ENCODE results near the gene PDGFC. TPM values are rescaled to one million over a fixed set of nuclear protein-coding genes. Genes with fewer than 3 reads are reported as not detected.
A peak's percentile ranks its signal among the peaks of the same experiment; 100 is the strongest.

PDGFC gene
- total RNA-seq: not detected
- not detected for polyA plus RNA-seq
- 0 to 0.17 (median 0.03) reads per million in 6 experiments for total RNA-seq

GRCh38 chr4:156971676-156972378, at the start of gene PDGFC:
PDGFC (minus strand) TSS chr4:156971799; CDS start chr4:156970903, 896 bp downstream.
- peaks cover 0 to 15% (median 0%) of the 10 kb centered on the region in 3 donors for H3K36me3 Mint-ChIP-seq
- peaks cover 6 to 26% (median 13%) of the 10 kb centered on the region in 9 donors for H3K9me3 Mint-ChIP-seq
- POLR2A ChIA-PET: no interaction called here
- no peak for DNase-seq
- H3K4me1 Mint-ChIP-seq: peaks cover 3 to 21% (median 15%) of the 10 kb centered on the region in 4 donors
- H3K4me3 Mint-ChIP-seq: peak within 1 kb of the TSS; percentile 3 to 76 (median 67)
- H3K27ac Mint-ChIP-seq: peak within 1 kb of the TSS in 1 of 10 donors; percentile 64
- H3K27me3 Mint-ChIP-seq: peaks cover 47 to 78% (median 51%) of the 10 kb centered on the region in 5 donors
- ATAC-seq: peak in 1 of 2 donors; percentile 30

DNA sequence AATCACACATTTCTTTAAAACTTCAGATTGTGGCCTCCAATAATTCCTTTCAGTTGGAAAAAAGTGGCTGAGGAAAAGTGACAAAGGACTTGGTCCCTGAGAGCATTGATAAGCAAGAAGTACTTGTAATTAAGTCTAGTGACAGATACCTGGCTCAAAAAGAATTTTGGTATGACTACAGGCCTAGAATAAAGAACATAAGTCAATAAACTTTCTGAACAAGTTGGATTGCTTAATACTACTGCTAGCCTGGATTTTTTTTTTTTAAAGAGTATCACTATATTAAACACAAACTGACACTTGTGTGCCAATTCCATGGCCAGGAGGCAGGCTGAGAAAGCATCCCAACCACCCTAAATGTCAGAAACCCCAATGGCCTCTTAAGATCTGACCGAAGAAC, 49.3 kb upstream of the PDGFC start:
- no peaks in the 10 kb centered on the region for H3K27me3 Mint-ChIP-seq
- no peak overlapping the region for H3K4me3 Mint-ChIP-seq
- POLR2A ChIA-PET: no interaction called here
- H3K27ac Mint-ChIP-seq: no peak overlapping the region
- peaks cover 0 to 10% (median 1%) of the 10 kb centered on the region in 9 donors for H3K9me3 Mint-ChIP-seq
- ATAC-seq: no peak
- DNase-seq: no peak
- no peaks in the 10 kb centered on the region for H3K4me1 Mint-ChIP-seq
- no peaks in the 10 kb centered on the region for H3K36me3 Mint-ChIP-seq

GRCh38 chr4:157018920-157019490, 47.4 kb upstream of the PDGFC start:
- Mint-ChIP-seq H3K27me3 (no peaks in the 10 kb centered on the region), H3K4me1 (no peaks in the 10 kb centered on the region), H3K4me3 (no peak overlapping the region), H3K27ac (no peak overlapping the region), H3K9me3 (peaks cover 0 to 10% (median 0%) of the 10 kb centered on the region in 9 donors), H3K36me3 (no peaks in the 10 kb centered on the region)
- ATAC-seq (no peak), DNase-seq (no peak)
- POLR2A ChIA-PET: no interaction called here

GRCh38 chr4:157014621-157015591, 43.3 kb upstream of the PDGFC start:
- H3K4me3 Mint-ChIP-seq: no peak overlapping the region
- H3K9me3 Mint-ChIP-seq: peaks cover 0 to 2% (median 0%) of the 10 kb centered on the region in 9 donors
- POLR2A ChIA-PET: no interaction called here
- H3K27ac Mint-ChIP-seq: no peak overlapping the region
- DNase-seq (no peak), ATAC-seq (no peak)
- no peaks in the 10 kb centered on the region for H3K36me3 Mint-ChIP-seq
- H3K27me3 Mint-ChIP-seq: no peaks in the 10 kb centered on the region
- no peaks in the 10 kb centered on the region for H3K4me1 Mint-ChIP-seq

DNA sequence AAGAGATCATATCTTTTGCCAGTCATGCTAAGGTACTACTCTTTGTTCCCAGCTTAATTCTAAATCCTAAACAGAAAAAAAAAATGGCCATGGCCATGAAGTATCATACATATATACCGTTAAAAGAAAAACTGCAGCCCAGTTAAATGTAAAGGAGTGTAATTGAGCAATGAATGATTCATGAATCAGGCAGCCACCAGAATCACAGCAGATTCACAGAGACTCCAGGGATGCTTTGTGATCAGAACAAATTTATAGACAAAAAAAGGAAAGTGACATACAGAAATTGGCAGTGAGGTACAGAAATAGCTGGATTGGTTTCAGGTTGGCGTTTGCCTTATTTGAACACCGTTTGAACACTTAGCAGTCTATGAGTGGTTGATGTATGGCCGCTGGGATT, 42.1 kb upstream of the PDGFC start:
- no peaks in the 10 kb centered on the region for H3K36me3 Mint-ChIP-seq
- ATAC-seq (no peak), DNase-seq (no peak)
- POLR2A ChIA-PET: no interaction called here
- no peak overlapping the region for H3K4me3 Mint-ChIP-seq
- no peak overlapping the region for H3K27ac Mint-ChIP-seq
- H3K27me3 Mint-ChIP-seq: no peaks in the 10 kb centered on the region
- no peaks in the 10 kb centered on the region for H3K4me1 Mint-ChIP-seq
- peaks cover 0 to 6% (median 0%) of the 10 kb centered on the region in 9 donors for H3K9me3 Mint-ChIP-seq

DNA sequence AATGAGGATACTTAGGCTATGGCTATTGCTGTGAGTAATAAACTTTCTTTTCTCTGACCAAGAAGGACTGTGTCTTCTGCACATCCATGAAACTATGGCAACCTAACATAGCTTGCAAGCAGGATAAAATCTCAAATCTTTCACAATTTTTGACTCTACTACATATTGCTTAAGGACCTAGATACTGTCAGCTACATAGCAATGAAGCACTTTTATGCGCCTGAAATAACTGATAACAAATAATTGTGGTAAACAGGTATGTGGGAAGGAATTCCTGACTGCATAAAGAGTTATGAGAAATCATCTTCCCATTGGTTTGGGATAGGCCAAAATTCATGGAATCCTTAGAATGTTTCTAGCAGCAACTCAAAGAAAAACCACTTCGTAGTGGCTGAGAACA, 41.2 kb upstream of the PDGFC start:
- POLR2A ChIA-PET: no interaction called here
- DNase-seq: no peak
- no peaks in the 10 kb centered on the region for H3K4me1 Mint-ChIP-seq
- H3K4me3 Mint-ChIP-seq: no peak overlapping the region
- H3K27ac Mint-ChIP-seq: no peak overlapping the region
- no peak for ATAC-seq
- H3K9me3 Mint-ChIP-seq: peaks cover 0 to 6% (median 0%) of the 10 kb centered on the region in 9 donors
- H3K27me3 Mint-ChIP-seq: no peaks in the 10 kb centered on the region
- H3K36me3 Mint-ChIP-seq: no peaks in the 10 kb centered on the region

- H3K27me3 Mint-ChIP-seq: no peaks in the 10 kb centered on the region
- DNase-seq (no peak), ATAC-seq (no peak)
- no peak overlapping the region for H3K4me3 Mint-ChIP-seq
- H3K4me1 Mint-ChIP-seq: no peaks in the 10 kb centered on the region
- H3K36me3 Mint-ChIP-seq: no peaks in the 10 kb centered on the region
- H3K27ac Mint-ChIP-seq: no peak overlapping the region
- POLR2A ChIA-PET: no interaction called here
- H3K9me3 Mint-ChIP-seq: peaks cover 0 to 6% (median 0%) of the 10 kb centered on the region in 9 donors
Observed at GRCh38 chr4:157012296-157012695, 40.7 kb upstream of the PDGFC start.

GRCh38 chr4:157010630-157011029, 39.0 kb upstream of the PDGFC start:
- ATAC-seq: no peak
- Mint-ChIP-seq H3K4me1 (no peaks in the 10 kb centered on the region), H3K4me3 (no peak overlapping the region), H3K27ac (no peak overlapping the region), H3K9me3 (peaks cover 0 to 4% (median 0%) of the 10 kb centered on the region in 9 donors), H3K36me3 (no peaks in the 10 kb centered on the region), H3K27me3 (no peaks in the 10 kb centered on the region)
- DNase-seq: no peak
- POLR2A ChIA-PET: no interaction called here

DNA sequence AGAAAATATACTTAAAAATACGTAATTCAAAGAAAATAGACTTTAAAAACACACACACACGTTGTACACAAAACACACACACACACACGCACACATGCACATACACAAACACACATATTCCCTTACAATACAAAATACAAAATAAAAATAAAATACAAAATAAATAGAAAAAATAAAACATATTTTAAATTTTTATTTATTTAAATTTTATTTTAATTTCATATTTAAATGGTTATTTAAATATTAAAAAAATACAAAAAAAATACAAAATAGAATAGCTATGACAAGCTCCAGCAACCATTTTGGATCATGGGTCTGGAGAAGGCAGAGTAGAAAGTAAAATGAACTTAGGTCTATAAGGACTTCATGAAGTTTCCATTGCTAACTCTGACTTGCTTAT, 34.2 kb upstream of the PDGFC start:
- Mint-ChIP-seq H3K9me3 (peaks cover 0 to 4% (median 0%) of the 10 kb centered on the region in 9 donors), H3K36me3 (no peaks in the 10 kb centered on the region), H3K27me3 (peaks cover 0 to 3% (median 0%) of the 10 kb centered on the region in 5 donors), H3K4me1 (no peaks in the 10 kb centered on the region), H3K27ac (no peak overlapping the region), H3K4me3 (no peak overlapping the region)
- ATAC-seq: no peak
- no peak for DNase-seq
- POLR2A ChIA-PET: no interaction called here

- POLR2A ChIA-PET: no interaction called here
- ATAC-seq (no peak), DNase-seq (no peak)
- H3K27me3 Mint-ChIP-seq: peaks cover 0 to 3% (median 0%) of the 10 kb centered on the region in 5 donors
- no peaks in the 10 kb centered on the region for H3K4me1 Mint-ChIP-seq
- no peaks in the 10 kb centered on the region for H3K36me3 Mint-ChIP-seq
- H3K27ac Mint-ChIP-seq: no peak overlapping the region
- no peak overlapping the region for H3K4me3 Mint-ChIP-seq
- H3K9me3 Mint-ChIP-seq: peaks cover 0 to 4% (median 0%) of the 10 kb centered on the region in 9 donors
Observed at GRCh38 chr4:157005193-157005592, 33.6 kb upstream of the PDGFC start.

- Mint-ChIP-seq H3K27me3 (peaks cover 0 to 3% (median 0%) of the 10 kb centered on the region in 5 donors), H3K4me1 (no peaks in the 10 kb centered on the region), H3K27ac (no peak overlapping the region), H3K4me3 (no peak overlapping the region), H3K9me3 (peaks cover 0 to 4% (median 0%) of the 10 kb centered on the region in 9 donors), H3K36me3 (no peaks in the 10 kb centered on the region)
- ATAC-seq (no peak), DNase-seq (no peak)
- POLR2A ChIA-PET: no interaction called here
Observed at GRCh38 chr4:157004279-157005161, 32.9 kb upstream of the PDGFC start.

- POLR2A ChIA-PET: no interaction called here
- Mint-ChIP-seq H3K27ac (no peak overlapping the region), H3K36me3 (peaks cover 0 to 18% (median 3%) of the 10 kb centered on the region in 3 donors), H3K9me3 (peaks cover 8 to 33% (median 17%) of the 10 kb centered on the region in 9 donors), H3K27me3 (peaks cover 0 to 3% (median 0%) of the 10 kb centered on the region in 5 donors), H3K4me1 (no peaks in the 10 kb centered on the region), H3K4me3 (no peak overlapping the region)
- DNase-seq (no peak), ATAC-seq (no peak)
Observed at GRCh38 chr4:156999175-156999517, 27.5 kb upstream of the PDGFC start.
